Amniotic stem cell (primary cell): ENCODE data around the gene KIFC3.
"Not testable (repeated sequence)": the region's sequence is repeated elsewhere in the genome, so short reads cannot be mapped to it uniquely, and the experiment has no call there.

ENCODE experiments used
- DNase-seq: peaks from one replicate; lab custom pipeline; 2025; lab: John Stamatoyannopoulos, UW

Gene KIFC3

GRCh38 chr16:57802341-57803133 is at the start of gene KIFC3:
TSS of gene KIFC3 (minus strand) at chr16:57802491. CDS start at chr16:57798243, 4,248 bp downstream.
- DNase-seq: peak; percentile 71

GRCh38 chr16:57848181-57848580 is 45.9 kb upstream of the KIFC3 start:
- DNase-seq: no peak

- DNase-seq: not testable (repeated sequence)
These were observed 44.6 kb upstream of the KIFC3 start for GRCh38 chr16:57846931-57847330.

- DNase-seq: no peak
These were observed 43.9 kb upstream of the KIFC3 start for GRCh38 chr16:57846078-57846697.

- no peak for DNase-seq
These were observed 42.8 kb upstream of the KIFC3 start for GRCh38 chr16:57845115-57845514.

- DNase-seq: no peak
These were observed 42.2 kb upstream of the KIFC3 start for GRCh38 chr16:57844416-57845030.

- no peak for DNase-seq
These were observed 41.1 kb upstream of the KIFC3 start for GRCh38 chr16:57843400-57843799.

GRCh38 chr16:57842601-57843000 is 40.3 kb upstream of the KIFC3 start:
- no peak for DNase-seq

GRCh38 chr16:57840833-57841232 is 38.5 kb upstream of the KIFC3 start:
- no peak for DNase-seq

- no peak for DNase-seq
These were observed 35.9 kb upstream of the KIFC3 start for GRCh38 chr16:57838161-57838560.

- no peak for DNase-seq
These were observed 35.2 kb upstream of the KIFC3 start for GRCh38 chr16:57837305-57838125.

GRCh38 chr16:57835439-57835838 is 33.1 kb upstream of the KIFC3 start:
- not testable (repeated sequence) for DNase-seq

GRCh38 chr16:57834936-57835335 is 32.6 kb upstream of the KIFC3 start:
- no peak for DNase-seq

- no peak for DNase-seq
These were observed 28.7 kb upstream of the KIFC3 start for GRCh38 chr16:57830890-57831484.

- no peak for DNase-seq
These were observed 27.7 kb upstream of the KIFC3 start for GRCh38 chr16:57829969-57830360.

GRCh38 chr16:57828272-57829161 is 26.2 kb upstream of the KIFC3 start:
- no peak for DNase-seq

- no peak for DNase-seq
These were observed 24.7 kb upstream of the KIFC3 start for GRCh38 chr16:57826706-57827625.

GRCh38 chr16:57826052-57826451 is 23.8 kb upstream of the KIFC3 start:
- no peak for DNase-seq

- no peak for DNase-seq
These were observed 23.2 kb upstream of the KIFC3 start for GRCh38 chr16:57825298-57826044.
